ENCODE results near the gene CCDC134. TPM values are rescaled to one million over a fixed set of nuclear protein-coding genes. Genes with fewer than 3 reads are reported as not detected.
A peak's percentile ranks its signal among the peaks of the same experiment; 100 is the strongest.

CCDC134 gene
- total RNA-seq, 6 experiments from 2014 or later = 2.6 to 5.2 (median 3.4) TPM

DNA sequence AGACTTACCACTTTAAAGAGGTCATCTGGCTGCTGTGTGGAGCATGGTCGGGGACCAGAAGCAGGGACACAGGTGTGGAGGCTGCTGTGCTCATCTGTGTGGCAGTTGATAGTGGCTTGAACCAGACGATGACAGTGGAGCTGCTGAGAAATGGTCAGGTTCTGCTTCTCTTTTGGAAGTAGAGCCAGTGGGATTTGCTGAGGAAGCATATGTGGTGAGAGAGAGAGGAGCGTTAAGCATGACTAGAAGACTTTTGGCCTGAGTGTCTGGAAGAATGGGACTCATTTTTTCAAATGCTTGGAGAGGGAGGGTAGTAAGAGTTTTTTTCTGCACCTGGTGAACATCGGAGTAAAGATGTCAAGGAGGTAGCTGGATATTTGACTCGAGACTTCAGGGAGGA lies 20.0 kb downstream of the CCDC134 start:
- Histone ChIP-seq H3K4me3 (no peak overlapping the region), H3K4me1 (no peaks in the 10 kb centered on the region), H3K27ac (no peak overlapping the region), H3K9me3 (no peaks in the 10 kb centered on the region), H3K36me3 (peaks cover 0 to 4% (median 0%) of the 10 kb centered on the region in 4 donors), H3K27me3 (no peaks in the 10 kb centered on the region)
- 86% methylated on average over 4 of the region's 5 CpGs for WGBS (ENCODE audit: insufficient coverage, low coverage, low lambda C conversion rate, missing lambda C conversion rate)
- TF ChIP-seq, protein P1, sequence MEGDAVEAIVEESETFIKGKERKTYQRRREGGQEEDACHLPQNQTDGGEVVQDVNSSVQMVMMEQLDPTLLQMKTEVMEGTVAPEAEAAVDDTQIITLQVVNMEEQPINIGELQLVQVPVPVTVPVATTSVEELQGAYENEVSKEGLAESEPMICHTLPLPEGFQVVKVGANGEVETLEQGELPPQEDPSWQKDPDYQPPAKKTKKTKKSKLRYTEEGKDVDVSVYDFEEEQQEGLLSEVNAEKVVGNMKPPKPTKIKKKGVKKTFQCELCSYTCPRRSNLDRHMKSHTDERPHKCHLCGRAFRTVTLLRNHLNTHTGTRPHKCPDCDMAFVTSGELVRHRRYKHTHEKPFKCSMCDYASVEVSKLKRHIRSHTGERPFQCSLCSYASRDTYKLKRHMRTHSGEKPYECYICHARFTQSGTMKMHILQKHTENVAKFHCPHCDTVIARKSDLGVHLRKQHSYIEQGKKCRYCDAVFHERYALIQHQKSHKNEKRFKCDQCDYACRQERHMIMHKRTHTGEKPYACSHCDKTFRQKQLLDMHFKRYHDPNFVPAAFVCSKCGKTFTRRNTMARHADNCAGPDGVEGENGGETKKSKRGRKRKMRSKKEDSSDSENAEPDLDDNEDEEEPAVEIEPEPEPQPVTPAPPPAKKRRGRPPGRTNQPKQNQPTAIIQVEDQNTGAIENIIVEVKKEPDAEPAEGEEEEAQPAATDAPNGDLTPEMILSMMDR (IDR thresholded peaks at IDR 0.05) = no peak
- TF ChIP-seq POLR2A (IDR thresholded peaks at IDR 0.05) = no peak
- ATAC-seq (no peak), DNase-seq (no peak)
- intact Hi-C loops (cut with DNase I) = no loop called here

DNA sequence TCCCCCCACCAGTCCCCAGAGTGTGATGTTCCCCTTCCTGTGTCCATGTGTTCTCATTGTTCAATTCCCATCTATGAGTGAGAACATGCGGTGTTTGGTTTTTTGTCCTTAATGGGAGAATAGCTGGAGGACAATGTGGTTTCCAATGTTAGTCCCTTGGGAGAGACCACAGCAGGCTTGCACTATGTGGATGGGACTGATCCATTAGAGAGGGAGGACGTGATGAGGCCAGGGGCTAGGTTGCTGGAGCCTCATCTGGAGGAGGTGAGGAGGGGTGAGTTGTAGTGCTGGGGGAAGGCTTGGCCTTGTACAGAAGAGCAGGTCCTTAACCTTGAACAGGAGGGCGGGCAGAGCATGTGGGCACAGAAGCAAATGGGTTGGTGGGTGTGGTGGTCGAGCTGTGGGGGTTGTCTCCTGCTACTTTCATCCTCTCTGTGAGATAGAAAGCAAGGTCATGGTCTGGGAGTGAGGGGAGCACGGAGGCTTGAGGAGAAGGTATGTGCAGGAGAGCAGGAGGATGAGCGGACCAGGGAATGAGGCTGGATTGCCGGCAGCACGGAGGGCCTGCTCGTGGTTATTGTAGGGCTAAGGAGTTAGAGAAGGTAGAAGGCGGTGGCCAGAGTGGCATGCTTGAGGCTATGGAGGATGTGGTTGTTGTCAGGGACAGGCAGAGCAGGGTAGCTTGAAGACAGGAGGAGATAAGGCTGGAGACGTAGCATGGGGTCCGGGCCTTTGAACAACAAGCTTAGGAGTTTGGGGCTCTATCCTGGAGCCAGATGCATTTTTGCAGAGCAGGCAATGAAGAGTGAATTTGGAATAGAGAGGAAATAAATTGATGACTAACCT lies 21.2 kb downstream of the CCDC134 start:
- no peak for ATAC-seq
- no peaks in the 10 kb centered on the region for H3K36me3 ChIP-seq
- TF ChIP-seq POLR2A (IDR thresholded peaks at IDR 0.05) = no peak
- TF ChIP-seq, protein P1 (IDR thresholded peaks at IDR 0.05) = no peak
- no peaks in the 10 kb centered on the region for H3K4me1 ChIP-seq
- 84% methylated on average over 10 of the region's 12 CpGs for WGBS (ENCODE audit: insufficient coverage, low coverage, low lambda C conversion rate, missing lambda C conversion rate)
- intact Hi-C loops (cut with DNase I) = no loop called here
- DNase-seq = no peak
- H3K27ac ChIP-seq = no peak overlapping the region
- H3K4me3 ChIP-seq = no peak overlapping the region
- no peaks in the 10 kb centered on the region for H3K9me3 ChIP-seq
- no peaks in the 10 kb centered on the region for H3K27me3 ChIP-seq

DNA sequence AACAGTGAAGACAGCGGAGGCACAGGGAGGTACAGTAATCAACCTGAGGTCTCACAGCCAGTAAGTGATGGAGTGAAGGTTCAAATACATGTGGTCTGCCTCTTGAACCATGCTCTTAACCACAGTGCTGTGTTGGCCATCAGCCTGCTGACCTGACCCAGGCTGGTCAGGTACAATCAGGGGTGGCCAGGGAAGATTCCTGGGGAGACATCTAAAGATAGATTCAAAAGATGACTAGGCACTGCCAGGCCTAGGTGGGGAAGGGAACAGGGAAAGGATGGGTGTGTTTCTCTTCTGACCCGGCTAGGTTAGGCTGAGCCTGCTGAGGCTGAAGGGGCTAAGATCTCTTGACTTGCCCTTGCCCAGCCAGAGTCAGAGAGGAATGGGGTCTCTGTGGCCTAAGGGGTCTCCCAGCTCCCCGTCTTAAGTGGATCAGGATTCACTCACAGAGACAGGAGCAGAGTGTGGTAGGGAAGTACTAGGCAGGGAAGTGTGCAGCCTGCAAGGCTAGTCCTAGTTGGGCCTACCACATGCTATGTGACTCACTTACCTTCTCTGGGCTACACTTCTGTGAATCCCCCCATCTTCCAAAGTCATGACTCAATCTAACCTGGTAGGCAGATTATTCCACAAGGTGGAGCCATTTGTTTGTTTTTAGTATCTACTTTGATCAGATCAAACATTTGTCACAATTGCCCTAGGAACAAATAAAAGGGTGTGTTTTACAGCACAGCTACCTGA lies 22.0 kb downstream of the CCDC134 start:
- ATAC-seq (peak; percentile 68 to 83 (median 78)), DNase-seq (no peak)
- no CpG with 5 or more reads among the region's 3 CpGs for WGBS (ENCODE audit: insufficient coverage, low coverage, low lambda C conversion rate, missing lambda C conversion rate)
- intact Hi-C loops (cut with DNase I) = no loop called here
- Histone ChIP-seq H3K27ac (no peak overlapping the region), H3K27me3 (no peaks in the 10 kb centered on the region), H3K36me3 (no peaks in the 10 kb centered on the region), H3K4me3 (no peak overlapping the region), H3K4me1 (no peaks in the 10 kb centered on the region), H3K9me3 (no peaks in the 10 kb centered on the region)
- TF ChIP-seq, protein P1 (IDR thresholded peaks at IDR 0.05) = peak; percentile 51 to 73 (median 62)
- TF ChIP-seq POLR2A (IDR thresholded peaks at IDR 0.05) = no peak

DNA sequence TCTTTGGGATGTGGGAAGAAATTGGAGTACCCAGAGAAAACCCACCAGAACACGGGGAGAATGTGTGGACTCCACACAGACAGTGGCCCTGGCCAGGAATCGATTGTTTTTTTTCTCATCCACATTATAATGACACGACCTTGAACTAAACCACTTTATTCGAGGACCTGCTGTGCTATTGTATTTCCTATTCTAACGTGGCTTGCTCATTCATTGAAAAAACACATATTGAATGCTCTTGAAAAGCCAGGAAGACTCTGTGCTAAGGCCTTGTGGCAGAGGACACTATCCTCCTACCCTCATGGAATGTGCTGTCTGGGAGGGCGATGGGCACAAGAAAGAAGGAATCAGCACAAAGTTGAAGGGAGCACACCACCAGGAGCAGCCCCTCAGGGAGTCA lies 23.3 kb downstream of the CCDC134 start:
- 41% methylated on average over 4 of the region's 6 CpGs for WGBS (ENCODE audit: insufficient coverage, low coverage, low lambda C conversion rate, missing lambda C conversion rate)
- Histone ChIP-seq H3K36me3 (no peaks in the 10 kb centered on the region), H3K9me3 (no peaks in the 10 kb centered on the region), H3K4me3 (no peak overlapping the region), H3K27ac (no peak overlapping the region), H3K4me1 (no peaks in the 10 kb centered on the region), H3K27me3 (no peaks in the 10 kb centered on the region)
- no peak for DNase-seq
- no peak for ATAC-seq
- intact Hi-C loops (cut with DNase I) = no loop called here
- TF ChIP-seq, protein P1 (IDR thresholded peaks at IDR 0.05) = no peak
- TF ChIP-seq POLR2A (IDR thresholded peaks at IDR 0.05) = no peak
